GM19035 (cell line): Measurements from ENCODE around the gene NUAK2.

Source experiments
- ATAC-seq: cut with Tn5 transposase; IDR thresholded peaks from one replicate; pipeline ENCODE4 v1.9.1; 2021; ENCODE audit not compliant: unreplicated experiment

The NUAK2 gene

GRCh38 chr1:205348554-205349487 lies 27.3 kb upstream of the NUAK2 start:
- no peak for ATAC-seq

GRCh38 chr1:205346956-205347574 lies 25.5 kb upstream of the NUAK2 start:
- ATAC-seq, result no peak

GRCh38 chr1:205345761-205346160 lies 24.2 kb upstream of the NUAK2 start:
- no peak for ATAC-seq

- ATAC-seq, result no peak
Measured at GRCh38 chr1:205344066-205344928, 22.8 kb upstream of the NUAK2 start.

- no peak for ATAC-seq
Measured at GRCh38 chr1:205343431-205344065, 22.0 kb upstream of the NUAK2 start.

GRCh38 chr1:205342986-205343385 lies 21.4 kb upstream of the NUAK2 start:
- no peak for ATAC-seq

GRCh38 chr1:205340676-205341075 lies 19.1 kb upstream of the NUAK2 start:
- ATAC-seq, result no peak

- peak; percentile 81 for ATAC-seq
Measured at GRCh38 chr1:205339717-205340116, 18.2 kb upstream of the NUAK2 start.

GRCh38 chr1:205339197-205339702 lies 17.7 kb upstream of the NUAK2 start:
- ATAC-seq, result peak; percentile 11

- no peak for ATAC-seq
Measured at GRCh38 chr1:205338011-205338410, 16.5 kb upstream of the NUAK2 start.

- no peak for ATAC-seq
Measured at GRCh38 chr1:205337481-205337880, 15.9 kb upstream of the NUAK2 start.

GRCh38 chr1:205335692-205336091 lies 14.1 kb upstream of the NUAK2 start:
- no peak for ATAC-seq

GRCh38 chr1:205332015-205332791 lies 10.7 kb upstream of the NUAK2 start:
- ATAC-seq, result no peak

GRCh38 chr1:205330150-205330549 lies 8.6 kb upstream of the NUAK2 start:
- ATAC-seq, result no peak

GRCh38 chr1:205329719-205330118 lies 8.2 kb upstream of the NUAK2 start:
- ATAC-seq, result no peak

- no peak for ATAC-seq
Measured at GRCh38 chr1:205328476-205328875, 6.9 kb upstream of the NUAK2 start.

- ATAC-seq, result no peak
Measured at GRCh38 chr1:205326812-205327466, 5.4 kb upstream of the NUAK2 start.

GRCh38 chr1:205325334-205325884 lies 3.9 kb upstream of the NUAK2 start:
- no peak for ATAC-seq

GRCh38 chr1:205324781-205325180 lies 3.2 kb upstream of the NUAK2 start:
- no peak for ATAC-seq
